Neural crest cell (in vitro differentiated cells): Measurements from ENCODE around the gene THRB. TPM values are rescaled to one million over a fixed set of nuclear protein-coding genes. Genes with fewer than 3 reads are reported as not detected.

Source experiments
- DNase-seq: peaks from one replicate; pipeline ENCODE4 v3.0.0; 2021; ENCODE audit warnings: low read depth, mixed read lengths, low spot score
- H3K27ac Mint-ChIP-seq: one replicate; pipeline ENCODE4 v1.8.0; 2021; ENCODE audit warnings: mild to moderate bottlenecking, mixed read lengths; ENCODE audit not compliant: unreplicated experiment
- H3K27me3 Mint-ChIP-seq: 2 replicates; pipeline ENCODE4 v1.8.0; 2021; ENCODE audit warnings: low read depth, mild to moderate bottlenecking, mixed read lengths
- H3K36me3 Mint-ChIP-seq: 2 replicates; pipeline ENCODE4 v1.8.0; 2021; ENCODE audit warnings: low read depth, mild to moderate bottlenecking, mixed read lengths
- H3K4me1 Mint-ChIP-seq: 2 replicates; pipeline ENCODE4 v1.8.0; 2021; ENCODE audit warnings: mixed read lengths
- H3K4me3 Mint-ChIP-seq: one replicate; pipeline ENCODE4 v1.8.0; 2021; ENCODE audit warnings: mild to moderate bottlenecking, mixed read lengths
- H3K9me3 Mint-ChIP-seq: 2 replicates; pipeline ENCODE4 v1.8.0; 2021; ENCODE audit warnings: mixed read lengths
- CTCF ChIP-seq: fragments of 200-600 bp; sonication (generic); conservative IDR thresholded peaks from 2 replicates; pipeline ENCODE4 v1.5.0; 2021; ENCODE audit warnings: antibody characterized with exemption, mild to moderate bottlenecking
- total RNA-seq: library from RNA; stranded (reverse); gene quantifications from 2 replicates; pipeline ENCODE4 v1.2.1, GENCODE V29; 2021

THRB gene
- total RNA-seq, 1 donor from 2014 or later = 0.65 TPM

- Mint-ChIP-seq H3K27ac (no peak overlapping the region), H3K9me3 (no peaks in the 10 kb centered on the region), H3K4me1 (peaks cover 13% of the 10 kb centered on the region), H3K27me3 (peaks cover 6% of the 10 kb centered on the region), H3K36me3 (no peaks in the 10 kb centered on the region), H3K4me3 (no peak overlapping the region)
- TF ChIP-seq CTCF = no peak
- no peak for DNase-seq
These were observed 329.6 kb downstream of the THRB start for GRCh38 chr3:24164967-24165602.

- Mint-ChIP-seq H3K9me3 (no peaks in the 10 kb centered on the region), H3K27ac (no peak overlapping the region), H3K36me3 (no peaks in the 10 kb centered on the region), H3K4me3 (no peak overlapping the region), H3K4me1 (peaks cover 20% of the 10 kb centered on the region), H3K27me3 (peaks cover 6% of the 10 kb centered on the region)
- no peak for DNase-seq
- TF ChIP-seq CTCF = no peak
These were observed 331.7 kb downstream of the THRB start for GRCh38 chr3:24162929-24163328.

GRCh38 chr3:24161841-24162240 lies 332.8 kb downstream of the THRB start:
- Mint-ChIP-seq H3K36me3 (no peaks in the 10 kb centered on the region), H3K27ac (no peak overlapping the region), H3K4me3 (no peak overlapping the region), H3K27me3 (peaks cover 6% of the 10 kb centered on the region), H3K9me3 (no peaks in the 10 kb centered on the region), H3K4me1 (peaks cover 24% of the 10 kb centered on the region)
- DNase-seq = no peak
- no peak for TF ChIP-seq CTCF

- H3K9me3 Mint-ChIP-seq = no peaks in the 10 kb centered on the region
- no peak overlapping the region for H3K27ac Mint-ChIP-seq
- H3K27me3 Mint-ChIP-seq = peaks cover 6% of the 10 kb centered on the region
- no peaks in the 10 kb centered on the region for H3K36me3 Mint-ChIP-seq
- H3K4me1 Mint-ChIP-seq = peaks cover 28% of the 10 kb centered on the region
- no peak overlapping the region for H3K4me3 Mint-ChIP-seq
- TF ChIP-seq CTCF = no peak
- DNase-seq = no peak
These were observed 334.1 kb downstream of the THRB start for GRCh38 chr3:24160424-24161095.

GRCh38 chr3:24158761-24159454 lies 335.7 kb downstream of the THRB start:
- no peak for DNase-seq
- peaks cover 28% of the 10 kb centered on the region for H3K4me1 Mint-ChIP-seq

More at GRCh38 chr3:24158761-24159454, 335.7 kb downstream of the THRB start:
- Mint-ChIP-seq H3K27me3 (peaks cover 9% of the 10 kb centered on the region), H3K36me3 (no peaks in the 10 kb centered on the region), H3K4me3 (no peak overlapping the region), H3K27ac (no peak overlapping the region), H3K9me3 (no peaks in the 10 kb centered on the region)
- TF ChIP-seq CTCF = no peak
